Bronchial epithelial cell (primary cell): ENCODE results near the gene INPP4A. TPM values are rescaled to one million over a fixed set of nuclear protein-coding genes. Genes with fewer than 3 reads are reported as not detected.
A peak's percentile ranks its signal among the peaks of the same experiment; 100 is the strongest.

Experiments
- DNase-seq: peaks from one replicate; pipeline ENCODE4 v3.0.0-alpha.2; 2010; ENCODE audit warnings: low read depth
- FAIRE-seq: peaks from 2 replicates; lab custom pipeline; 2011; peaks lifted over from hg19 to GRCh38; lab: Jason Lieb, UNC
- H3K27me3 ChIP-seq: 2 replicates; pipeline ENCODE4 v1.5.1; 2011; ENCODE audit warnings: low read length; ENCODE audit not compliant: control insufficient read depth, insufficient read depth
- H3K36me3 ChIP-seq: 2 replicates; pipeline ENCODE4 v1.5.1; 2011; ENCODE audit warnings: low read length; ENCODE audit not compliant: control insufficient read depth, insufficient read depth
- H3K4me3 ChIP-seq: 2 replicates; pipeline ENCODE4 v1.5.1; 2011; ENCODE audit warnings: mild to moderate bottlenecking, low read depth, low read length, control low read depth
- total RNA-seq: library from RNA; depleted of rRNA; stranded (reverse); fragments of >200 nt; gene quantifications from 2 replicates; pipeline ENCODE4 v1.2.1, GENCODE V29; 2014
- TF ChIP-seq, protein P1 (sequence below): IDR thresholded peaks from 2 replicates; pipeline ENCODE4 v1.5.1; 2011; ENCODE audit warnings: mild to moderate bottlenecking, moderate library complexity, low read length, control low read depth, inconsistent platforms; ENCODE audit not compliant: insufficient read depth, severe bottlenecking

The INPP4A gene
- total RNA-seq, 1 donor from 2014 or later = 18.2 TPM

DNA sequence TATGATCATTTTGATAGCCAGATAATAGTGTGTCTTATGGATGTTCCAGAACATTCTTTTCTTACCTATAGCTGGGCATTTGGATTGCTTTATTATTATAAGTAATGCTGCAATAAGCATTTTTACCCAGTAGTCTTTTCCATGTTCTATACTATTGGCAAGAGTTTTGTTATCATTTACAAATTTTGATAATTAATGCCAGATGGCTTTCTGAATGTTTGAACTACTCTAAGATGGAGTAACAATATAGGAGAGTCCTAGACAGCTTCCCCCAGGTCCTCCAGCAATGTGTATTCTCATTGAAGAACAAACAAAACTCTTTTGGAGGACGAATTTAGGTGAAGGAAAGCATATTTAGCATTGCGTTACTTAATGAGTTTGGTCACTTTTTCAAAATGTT, 73.0 kb downstream of the INPP4A start:
- H3K4me3 ChIP-seq = no peak overlapping the region
- peaks cover 5% of the 10 kb centered on the region for H3K36me3 ChIP-seq
- no peak for DNase-seq
- no peaks in the 10 kb centered on the region for H3K27me3 ChIP-seq
- FAIRE-seq = no peak
- TF ChIP-seq, protein P1, sequence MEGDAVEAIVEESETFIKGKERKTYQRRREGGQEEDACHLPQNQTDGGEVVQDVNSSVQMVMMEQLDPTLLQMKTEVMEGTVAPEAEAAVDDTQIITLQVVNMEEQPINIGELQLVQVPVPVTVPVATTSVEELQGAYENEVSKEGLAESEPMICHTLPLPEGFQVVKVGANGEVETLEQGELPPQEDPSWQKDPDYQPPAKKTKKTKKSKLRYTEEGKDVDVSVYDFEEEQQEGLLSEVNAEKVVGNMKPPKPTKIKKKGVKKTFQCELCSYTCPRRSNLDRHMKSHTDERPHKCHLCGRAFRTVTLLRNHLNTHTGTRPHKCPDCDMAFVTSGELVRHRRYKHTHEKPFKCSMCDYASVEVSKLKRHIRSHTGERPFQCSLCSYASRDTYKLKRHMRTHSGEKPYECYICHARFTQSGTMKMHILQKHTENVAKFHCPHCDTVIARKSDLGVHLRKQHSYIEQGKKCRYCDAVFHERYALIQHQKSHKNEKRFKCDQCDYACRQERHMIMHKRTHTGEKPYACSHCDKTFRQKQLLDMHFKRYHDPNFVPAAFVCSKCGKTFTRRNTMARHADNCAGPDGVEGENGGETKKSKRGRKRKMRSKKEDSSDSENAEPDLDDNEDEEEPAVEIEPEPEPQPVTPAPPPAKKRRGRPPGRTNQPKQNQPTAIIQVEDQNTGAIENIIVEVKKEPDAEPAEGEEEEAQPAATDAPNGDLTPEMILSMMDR = no peak

DNA sequence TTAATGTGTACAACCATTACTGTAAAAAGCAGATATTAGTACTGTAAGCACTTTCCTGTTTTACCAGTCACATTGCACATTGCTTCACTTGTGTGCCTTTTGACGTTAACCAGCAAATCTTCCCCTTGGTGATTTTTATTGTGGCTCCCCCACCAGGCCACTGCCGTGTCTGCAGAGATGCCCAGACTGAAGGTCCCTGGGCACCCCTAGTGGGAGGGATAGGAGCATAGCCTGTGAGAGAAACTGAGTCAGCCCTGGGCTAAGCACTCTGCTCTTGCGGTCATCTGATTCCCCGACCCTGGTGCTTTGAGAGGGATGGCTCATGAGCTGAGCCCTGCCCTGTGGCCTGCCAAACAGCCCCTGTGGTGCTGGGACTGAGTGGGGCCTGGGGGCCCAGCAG, 73.4 kb downstream of the INPP4A start:
- H3K36me3 ChIP-seq = peaks cover 5% of the 10 kb centered on the region
- no peaks in the 10 kb centered on the region for H3K27me3 ChIP-seq
- no peak for FAIRE-seq
- TF ChIP-seq, protein P1 = peak; percentile 39
- DNase-seq = peak; percentile 38
- no peak overlapping the region for H3K4me3 ChIP-seq

DNA sequence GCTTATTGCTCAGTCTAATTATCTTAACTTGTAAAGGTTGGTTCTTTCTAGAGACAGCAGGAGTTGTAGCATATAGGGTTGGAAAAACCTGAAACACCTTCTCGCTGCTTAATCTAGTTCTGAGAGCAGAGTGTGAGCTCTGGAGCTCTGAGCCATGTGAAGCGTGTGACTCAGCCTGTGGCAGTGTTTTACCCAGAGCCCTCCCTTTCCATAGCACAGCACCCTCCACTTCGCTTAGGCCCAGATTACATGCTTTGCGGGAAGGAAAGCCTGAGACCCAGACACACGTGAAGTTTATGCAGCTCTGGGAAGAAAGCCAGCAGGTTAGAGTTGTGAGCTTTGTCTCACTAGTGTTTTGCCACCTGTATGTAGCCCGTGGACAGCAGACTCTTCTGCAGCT, 74.5 kb downstream of the INPP4A start:
- TF ChIP-seq, protein P1 = no peak
- H3K36me3 ChIP-seq = peaks cover 5% of the 10 kb centered on the region
- FAIRE-seq = no peak
- no peak for DNase-seq
- H3K4me3 ChIP-seq = no peak overlapping the region
- H3K27me3 ChIP-seq = no peaks in the 10 kb centered on the region

DNA sequence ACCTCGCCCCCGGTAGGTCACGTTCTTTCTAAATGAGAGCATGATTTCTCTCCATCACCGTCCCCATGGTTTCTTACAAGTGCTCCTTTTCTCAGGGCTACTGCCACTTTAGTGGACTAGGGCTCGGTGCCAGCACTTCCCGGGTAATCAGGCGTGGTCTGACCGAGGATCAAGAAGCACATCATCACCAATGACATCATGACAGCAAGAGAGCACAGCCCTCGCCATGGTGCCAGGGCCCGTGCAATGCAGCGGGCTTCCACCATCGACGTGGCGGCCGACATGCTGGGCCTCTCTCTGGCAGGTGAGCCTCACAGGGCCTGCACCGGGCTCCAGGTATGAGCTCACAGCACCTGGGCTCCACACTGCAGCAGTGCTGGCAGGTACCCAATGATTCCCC, 75.2 kb downstream of the INPP4A start:
- peaks cover 5% of the 10 kb centered on the region for H3K36me3 ChIP-seq
- no peak for DNase-seq
- FAIRE-seq = no peak
- TF ChIP-seq, protein P1 = no peak
- H3K4me3 ChIP-seq = no peak overlapping the region
- H3K27me3 ChIP-seq = no peaks in the 10 kb centered on the region

DNA sequence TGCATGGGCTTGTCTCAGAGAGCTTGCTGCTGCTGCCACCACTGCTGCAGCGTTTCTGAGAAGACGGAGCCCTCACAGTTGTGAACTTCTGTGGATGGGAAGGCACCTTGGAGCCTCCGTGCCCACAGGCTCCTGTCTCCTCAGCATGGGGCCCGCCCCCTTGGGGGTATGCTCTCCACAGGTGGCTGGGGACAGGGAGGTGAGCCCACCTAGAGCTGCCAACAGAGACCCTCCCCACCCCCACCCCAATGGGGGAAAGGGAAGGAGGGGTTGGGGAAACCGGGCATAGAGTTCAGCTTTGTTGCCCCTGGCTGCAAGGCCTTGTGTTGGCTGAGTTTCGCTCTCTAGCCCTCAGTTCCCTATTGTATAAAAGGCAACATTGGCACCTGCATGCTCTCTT, 76.1 kb downstream of the INPP4A start:
- Histone ChIP-seq H3K36me3 (peaks cover 5% of the 10 kb centered on the region), H3K4me3 (no peak overlapping the region), H3K27me3 (no peaks in the 10 kb centered on the region)
- TF ChIP-seq, protein P1 = no peak
- FAIRE-seq (no peak), DNase-seq (no peak)

DNA sequence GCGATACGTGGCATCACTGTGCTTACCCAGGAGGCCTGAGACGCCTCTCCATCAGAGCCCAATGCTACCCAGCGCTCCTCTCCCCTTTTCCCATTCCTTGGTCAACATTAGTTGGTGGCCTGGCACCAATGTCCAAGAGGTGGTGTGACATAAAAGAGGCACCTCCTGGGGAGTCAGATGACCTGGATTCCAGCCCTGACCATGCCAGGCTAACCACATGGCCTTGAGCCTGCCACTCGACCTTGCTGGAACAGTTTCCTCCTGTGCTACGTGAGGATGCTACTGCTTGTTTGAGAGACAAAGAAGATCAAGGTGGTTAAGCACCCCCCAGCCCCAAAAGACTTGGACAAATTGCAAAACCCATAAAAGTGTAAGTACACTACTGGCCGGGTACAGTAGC, 76.6 kb downstream of the INPP4A start:
- TF ChIP-seq, protein P1 = no peak
- no peak for FAIRE-seq
- Histone ChIP-seq H3K36me3 (peaks cover 5% of the 10 kb centered on the region), H3K4me3 (no peak overlapping the region), H3K27me3 (no peaks in the 10 kb centered on the region)
- no peak for DNase-seq
